GM19324 (cell line): ENCODE measurements around the gene BOLL.
"Not testable (repeated sequence)": the region's sequence is repeated elsewhere in the genome, so short reads cannot be mapped to it uniquely, and the experiment has no call there.

Experiments used
- ATAC-seq: cut with Tn5 transposase; IDR thresholded peaks from one replicate; pipeline ENCODE4 v1.9.1; 2021; ENCODE audit warnings: mild to moderate bottlenecking, moderate library complexity; ENCODE audit not compliant: unreplicated experiment, low FRiP score

Gene BOLL

DNA sequence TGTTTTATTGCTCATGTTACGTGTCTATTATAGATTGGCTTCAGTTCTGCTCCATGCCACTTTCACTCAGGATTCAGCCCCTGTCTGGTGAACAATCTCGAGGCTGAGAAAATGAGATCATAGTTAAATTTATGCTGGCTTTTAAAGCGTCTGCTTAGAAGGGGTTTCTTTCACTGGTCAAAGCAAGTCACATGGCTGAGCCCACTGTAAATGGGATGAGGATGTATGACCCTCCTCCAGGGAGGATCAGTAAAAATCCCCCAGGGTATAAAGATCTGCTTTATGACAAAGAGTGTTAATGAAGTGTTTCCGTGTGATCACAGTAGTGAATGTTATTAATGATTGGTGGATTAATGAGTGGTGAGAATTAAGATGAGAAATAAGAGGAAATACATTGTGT, 13.1 kb upstream of the BOLL start:
- ATAC-seq: no peak

DNA sequence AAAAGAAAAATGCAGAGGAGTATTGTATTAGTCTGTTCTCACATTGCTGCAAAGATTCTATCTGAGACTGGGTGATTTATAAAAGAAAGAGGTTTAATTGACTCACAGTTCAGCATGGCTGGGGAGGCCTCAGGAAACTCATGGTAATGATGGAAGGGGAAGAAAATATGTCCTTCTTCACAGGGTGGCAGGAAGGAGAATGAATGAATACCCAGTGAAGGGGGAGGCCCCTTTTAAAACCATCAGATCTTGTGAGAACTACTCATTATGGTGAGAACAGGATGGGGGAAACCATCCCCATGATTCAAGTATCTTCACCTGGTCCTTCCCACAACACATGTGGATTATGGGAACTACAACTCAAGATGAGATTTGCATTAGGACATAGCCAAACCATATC, 10.2 kb upstream of the BOLL start:
- no peak for ATAC-seq

DNA sequence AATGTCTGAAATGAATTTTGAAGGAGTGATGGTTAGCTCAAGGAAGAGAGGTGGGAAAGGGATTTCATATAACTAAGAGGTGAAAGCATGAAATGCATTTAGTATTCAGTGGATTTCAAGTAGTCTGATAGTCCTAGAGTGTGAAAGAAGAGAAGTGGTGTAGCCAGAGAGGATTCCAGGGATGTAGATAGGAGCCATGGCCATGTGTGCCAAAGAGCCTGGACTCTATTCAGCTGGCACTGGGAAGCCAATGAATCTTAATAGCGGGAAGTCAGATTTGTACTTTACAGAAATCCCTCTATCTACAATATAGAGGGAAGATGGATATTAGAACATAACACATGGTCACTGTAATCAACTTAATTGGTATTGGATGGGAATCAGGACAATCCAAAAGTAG, 8.3 kb upstream of the BOLL start:
- no peak for ATAC-seq

DNA sequence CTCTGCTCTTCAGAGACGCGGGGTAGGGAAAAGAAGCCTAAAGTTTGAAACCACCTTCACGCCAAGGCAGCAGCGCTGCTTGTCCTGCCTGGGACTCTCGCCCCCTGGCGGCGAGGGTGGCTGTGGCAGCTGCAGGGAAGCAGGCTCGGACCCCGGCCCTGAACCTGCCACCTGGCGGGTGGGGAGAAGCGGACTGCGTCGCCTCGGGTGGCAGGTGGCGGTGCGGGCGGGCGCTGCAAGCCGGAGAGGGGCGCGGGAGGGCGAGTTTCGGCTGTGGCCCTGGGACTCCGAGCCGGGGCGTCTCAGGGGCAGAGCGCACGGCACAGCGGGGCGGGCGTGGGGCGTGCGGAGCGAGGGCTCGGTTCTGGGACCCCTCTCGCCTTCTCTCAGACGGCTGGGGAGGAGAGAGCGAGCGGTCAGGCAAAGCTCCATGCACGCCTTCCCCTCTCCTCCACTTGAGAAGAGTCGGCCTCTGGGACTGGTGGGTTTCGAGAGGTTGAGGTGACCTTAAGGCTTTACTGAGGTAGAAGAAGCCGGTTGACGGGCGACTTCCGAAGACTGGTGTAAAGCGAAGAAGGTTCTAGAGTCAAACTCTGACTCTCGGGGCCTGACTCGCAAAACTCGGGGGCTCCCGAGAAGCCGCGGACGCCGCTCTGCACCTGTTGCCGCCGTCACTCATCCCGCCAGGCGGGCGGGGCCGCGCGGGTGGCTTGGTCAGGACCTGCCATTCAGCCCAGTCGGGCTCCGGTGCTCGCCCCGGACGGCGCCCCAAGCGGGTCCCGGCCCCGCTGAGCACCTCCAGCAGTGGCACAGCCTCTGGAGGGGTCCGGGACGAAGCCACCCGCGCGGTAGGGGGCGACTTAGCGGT, 1.1 kb upstream of the BOLL start:
- peak; percentile 58 for ATAC-seq

DNA sequence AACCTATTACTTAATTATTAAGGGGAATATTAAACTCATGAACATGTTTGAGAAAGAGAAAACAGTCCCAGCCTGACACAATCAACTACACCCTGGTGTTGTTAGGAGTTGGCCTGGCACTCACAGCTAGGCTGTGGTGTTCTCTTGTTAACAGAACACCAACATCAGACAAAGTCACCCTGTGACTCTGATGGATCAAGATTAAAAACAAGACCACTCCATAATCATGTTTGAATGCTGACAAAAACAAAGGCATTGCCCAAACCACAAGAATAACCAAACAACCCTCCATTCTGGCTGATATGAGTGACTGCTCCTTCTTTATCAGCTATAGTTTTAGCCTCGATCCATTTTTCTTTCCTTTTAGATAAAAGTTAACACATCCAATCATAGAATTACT, 3.0 kb downstream of the BOLL start:
- no peak for ATAC-seq

DNA sequence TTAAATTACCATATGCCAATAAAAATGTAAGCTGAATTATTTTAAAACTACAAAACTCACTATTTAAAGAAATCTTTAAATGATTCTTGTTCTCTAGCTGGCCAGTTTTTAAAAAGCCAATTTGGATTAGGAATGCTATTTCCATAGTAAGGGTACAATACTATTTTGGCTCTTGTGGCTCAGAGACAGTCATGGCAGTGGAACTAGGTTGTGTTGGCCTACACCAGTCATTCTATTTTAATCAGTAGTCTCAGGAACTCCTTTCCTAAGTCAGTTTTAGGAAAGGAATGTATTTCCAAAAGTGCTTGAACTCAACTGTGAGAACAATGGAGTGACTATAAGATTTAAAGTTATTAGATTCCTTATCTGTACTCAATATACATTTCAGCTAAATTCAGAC, 5.9 kb downstream of the BOLL start:
- ATAC-seq: no peak

DNA sequence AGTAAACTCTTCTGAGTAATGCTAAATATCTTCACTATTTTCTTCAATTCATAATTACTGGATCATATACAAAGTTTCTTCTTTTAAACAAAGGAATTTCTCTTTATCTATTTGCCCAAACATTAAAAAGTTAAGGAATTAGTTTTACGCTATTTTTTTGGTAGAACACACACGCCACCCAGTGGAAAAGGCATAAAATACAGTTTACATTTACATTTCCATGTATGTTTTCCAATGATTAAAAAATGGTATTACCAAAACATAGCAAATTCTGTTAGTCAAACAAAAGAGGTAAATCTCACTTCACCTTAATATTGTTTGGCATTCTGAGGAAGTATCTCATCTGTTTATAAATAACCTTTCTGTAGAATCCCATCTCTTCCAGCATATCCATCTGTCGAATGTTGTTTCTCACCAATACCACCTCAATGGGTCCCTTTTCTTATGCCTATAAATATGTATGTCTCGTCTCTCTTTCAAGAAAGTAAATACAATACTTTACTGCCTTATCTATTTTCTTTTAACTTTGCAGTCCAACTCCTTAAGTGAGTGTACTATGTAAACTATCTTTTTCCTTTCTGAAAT, 7.2 kb downstream of the BOLL start:
- no peak for ATAC-seq

DNA sequence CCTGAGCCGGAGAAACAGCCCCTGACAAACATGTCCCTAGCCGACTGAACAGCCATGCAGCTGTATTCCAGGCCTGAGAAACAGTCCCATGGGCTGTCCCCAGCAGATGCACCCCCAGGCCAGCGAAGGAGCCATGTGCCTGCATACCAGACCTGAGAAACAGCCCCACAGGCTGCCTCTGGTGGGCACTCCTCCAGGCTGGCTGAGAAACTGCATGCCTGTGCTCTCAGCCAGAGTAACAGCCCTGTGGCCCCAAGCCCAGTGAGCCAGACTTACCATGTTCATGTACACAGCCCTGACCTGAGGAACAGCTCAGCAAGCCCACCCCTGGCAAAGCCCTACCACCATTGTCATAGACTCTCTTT, 24.8 kb downstream of the BOLL start:
- ATAC-seq: no peak

DNA sequence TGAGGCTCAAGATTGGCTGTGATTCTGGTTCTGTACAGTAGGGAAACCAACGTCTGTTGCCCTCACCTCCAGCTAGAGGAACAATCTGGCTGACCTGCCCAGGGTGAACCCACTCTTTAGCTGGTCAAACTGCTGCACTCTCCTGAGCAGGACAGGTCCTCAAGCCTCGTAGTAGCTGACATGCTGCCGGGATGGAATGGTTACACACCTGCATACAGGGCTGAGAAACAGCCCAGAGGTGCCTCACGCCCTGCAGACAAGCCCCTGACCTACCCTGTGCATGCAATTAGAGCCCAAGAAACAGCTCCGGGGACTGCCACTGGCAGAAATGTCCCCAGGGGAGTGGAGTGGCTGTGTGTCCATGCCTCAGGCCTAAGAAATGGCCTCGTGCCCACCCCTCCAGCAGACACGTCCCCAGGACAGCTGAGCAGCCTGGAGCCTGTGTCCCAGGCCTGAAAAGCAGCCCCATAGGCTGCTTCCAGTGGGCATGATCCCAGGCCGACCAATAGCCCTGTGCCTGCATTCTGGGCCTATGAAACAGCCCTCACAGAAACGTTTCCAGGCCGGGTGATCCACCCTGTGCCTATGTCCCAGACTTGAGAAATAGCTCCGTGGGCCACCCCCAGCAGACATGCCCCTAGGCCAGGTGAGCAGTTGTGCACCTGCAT, 25.4 kb downstream of the BOLL start:
- ATAC-seq: no peak

DNA sequence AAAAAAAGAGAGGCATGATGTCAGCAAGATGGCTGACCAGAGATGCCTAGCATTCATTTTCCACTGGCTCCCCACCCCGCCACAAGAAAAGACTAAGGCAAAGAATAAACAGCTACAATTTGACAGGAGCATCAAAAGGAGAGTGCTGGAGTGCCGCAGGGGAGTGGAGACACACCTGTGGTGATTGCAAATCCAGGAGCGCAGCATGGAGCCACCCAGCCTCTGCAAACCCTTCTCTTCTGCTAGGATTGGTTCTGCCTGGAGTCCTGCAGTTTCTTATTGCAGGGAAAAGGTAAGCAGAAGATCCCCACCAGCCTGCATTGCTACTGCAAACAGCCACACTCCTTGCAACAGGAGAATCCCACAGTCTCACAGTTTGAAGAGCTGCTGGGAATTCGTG, 26.1 kb downstream of the BOLL start:
- ATAC-seq: no peak

DNA sequence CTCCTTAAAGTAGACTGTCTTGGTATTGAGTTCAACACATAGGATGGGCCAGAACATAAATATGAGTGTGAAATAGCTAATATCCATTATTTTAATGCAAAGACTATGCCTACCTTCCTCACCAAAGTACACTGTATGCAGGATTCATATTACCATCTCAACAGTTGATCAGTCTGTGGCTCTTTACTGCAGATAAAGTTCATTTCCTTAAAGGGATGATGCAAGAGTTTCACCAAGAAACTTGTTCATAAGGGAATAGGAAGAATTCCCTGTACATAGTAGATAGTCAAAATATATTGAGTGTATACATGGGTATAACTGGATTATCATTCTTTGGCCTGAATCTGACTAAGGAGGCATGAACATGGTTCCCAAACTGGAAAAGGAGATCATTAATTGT, 44.9 kb downstream of the BOLL start:
- no peak for ATAC-seq

DNA sequence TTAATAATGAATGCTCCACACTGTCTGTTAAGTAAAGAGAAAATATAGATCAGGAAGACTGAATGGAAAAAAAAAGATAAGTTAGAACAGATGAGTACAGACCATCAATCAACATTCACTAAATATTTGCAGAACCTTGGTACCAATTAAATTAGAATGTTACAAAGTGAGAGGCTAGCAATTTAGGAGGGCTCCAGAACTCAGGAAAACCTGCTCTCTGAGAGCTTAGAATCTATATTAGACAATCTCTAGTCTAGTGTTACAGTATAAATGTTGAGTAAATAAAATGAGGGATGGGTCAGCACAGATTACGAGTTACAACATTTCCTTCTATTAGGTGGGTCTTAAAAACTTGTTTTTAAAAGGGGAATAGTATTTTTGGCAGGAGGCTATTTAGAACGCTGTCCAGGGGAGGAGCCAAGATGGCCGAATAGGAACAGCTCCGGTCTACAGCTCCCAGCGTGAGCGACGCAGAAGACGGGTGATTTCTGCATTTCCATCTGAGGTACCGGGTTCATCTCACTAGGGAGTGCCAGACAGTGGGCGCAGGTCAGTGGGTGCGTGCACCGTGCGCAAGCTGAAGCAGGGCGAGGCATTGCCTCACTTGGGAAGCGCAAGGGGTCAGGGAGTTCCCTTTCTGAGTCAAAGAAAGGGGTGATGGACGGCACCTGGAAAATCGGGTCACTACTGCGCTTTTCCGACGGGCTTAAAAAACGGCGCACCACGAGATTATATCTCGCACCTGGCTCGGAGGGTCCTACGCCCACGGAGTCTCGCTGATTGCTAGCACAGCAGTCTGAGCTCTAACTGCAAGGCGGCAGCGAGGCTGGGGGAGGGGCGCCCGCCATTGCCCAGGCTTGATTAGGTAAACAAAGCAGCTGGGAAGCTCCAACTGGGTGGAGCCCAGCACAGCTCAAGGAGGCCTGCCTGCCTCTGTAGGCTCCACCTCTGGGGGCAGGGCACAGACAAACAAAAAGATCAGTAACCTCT, 56.3 kb downstream of the BOLL start:
- ATAC-seq: not testable (repeated sequence)

DNA sequence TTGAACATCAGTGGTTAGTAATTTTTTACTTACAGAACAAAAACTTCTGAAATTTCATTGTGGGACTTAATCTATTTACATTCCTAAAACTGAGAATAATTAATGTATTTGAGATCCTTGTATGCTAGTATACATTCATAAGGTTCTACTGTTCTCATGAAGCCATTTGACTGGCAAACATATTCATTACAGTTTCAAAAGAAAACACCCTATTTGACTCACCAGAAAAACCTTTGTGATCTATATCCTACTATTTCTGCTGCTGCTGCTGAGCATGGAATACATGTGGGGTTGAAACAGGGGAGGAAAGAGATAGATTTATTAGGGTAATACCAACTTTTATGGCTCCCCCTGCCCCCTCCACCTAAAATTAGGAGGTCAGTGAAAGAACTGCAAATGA, 58.1 kb downstream of the BOLL start:
- no peak for ATAC-seq

DNA sequence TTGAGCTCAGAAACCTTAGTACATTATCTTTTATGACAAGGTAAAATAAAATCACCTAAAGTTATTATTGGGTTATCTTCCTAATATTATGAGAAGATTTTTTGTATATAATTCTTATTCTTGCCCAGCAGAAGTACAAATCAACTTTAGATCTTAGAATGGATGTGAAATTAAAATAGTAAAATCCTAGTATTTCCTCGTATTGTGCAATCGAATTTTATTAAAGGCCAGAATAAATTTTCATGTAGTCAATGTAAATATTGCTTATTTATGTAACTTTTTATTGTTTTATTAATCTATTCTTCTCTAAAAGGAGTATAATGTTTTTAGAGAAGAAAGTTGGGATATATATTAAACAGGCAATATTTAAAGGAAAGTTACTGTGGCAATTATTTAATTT, 67.3 kb downstream of the BOLL start:
- ATAC-seq: no peak

DNA sequence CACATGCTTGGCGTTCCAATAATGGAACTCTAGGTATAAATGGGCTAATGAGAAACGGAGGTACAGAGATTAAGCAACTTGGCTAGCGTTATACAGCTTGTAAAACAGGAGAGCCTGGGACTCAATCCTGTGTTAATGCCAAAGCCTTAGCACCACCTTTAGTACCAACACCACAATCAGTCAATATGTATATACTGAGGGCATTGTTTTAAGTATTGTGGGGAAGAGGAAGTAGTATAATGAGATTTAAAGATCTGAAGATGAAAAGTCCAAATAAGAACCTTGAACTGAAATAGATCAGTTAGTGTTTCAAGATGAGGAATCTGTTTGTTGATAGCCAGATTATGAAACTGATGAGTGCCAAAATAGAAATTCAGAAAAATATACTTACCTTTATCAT, 71.8 kb downstream of the BOLL start:
- ATAC-seq: no peak

DNA sequence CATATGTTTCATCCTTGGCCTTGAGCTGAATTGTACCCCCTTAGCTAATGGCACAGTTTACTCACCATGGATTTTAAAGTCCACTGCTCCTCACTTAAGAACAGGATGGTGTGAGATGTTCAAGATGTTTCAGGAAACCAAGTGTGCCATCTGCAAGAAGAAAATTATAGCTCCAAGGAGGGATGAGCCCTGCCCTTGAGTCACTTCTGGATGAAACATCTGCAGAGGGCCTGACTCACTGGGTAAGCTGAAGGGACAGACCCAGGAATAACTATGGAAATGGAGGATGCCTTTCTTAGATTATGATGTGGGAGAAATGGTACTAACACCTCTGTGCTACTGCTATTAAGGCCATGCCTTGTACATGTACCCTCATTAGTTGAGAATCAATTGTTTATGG, 73.5 kb downstream of the BOLL start:
- no peak for ATAC-seq

DNA sequence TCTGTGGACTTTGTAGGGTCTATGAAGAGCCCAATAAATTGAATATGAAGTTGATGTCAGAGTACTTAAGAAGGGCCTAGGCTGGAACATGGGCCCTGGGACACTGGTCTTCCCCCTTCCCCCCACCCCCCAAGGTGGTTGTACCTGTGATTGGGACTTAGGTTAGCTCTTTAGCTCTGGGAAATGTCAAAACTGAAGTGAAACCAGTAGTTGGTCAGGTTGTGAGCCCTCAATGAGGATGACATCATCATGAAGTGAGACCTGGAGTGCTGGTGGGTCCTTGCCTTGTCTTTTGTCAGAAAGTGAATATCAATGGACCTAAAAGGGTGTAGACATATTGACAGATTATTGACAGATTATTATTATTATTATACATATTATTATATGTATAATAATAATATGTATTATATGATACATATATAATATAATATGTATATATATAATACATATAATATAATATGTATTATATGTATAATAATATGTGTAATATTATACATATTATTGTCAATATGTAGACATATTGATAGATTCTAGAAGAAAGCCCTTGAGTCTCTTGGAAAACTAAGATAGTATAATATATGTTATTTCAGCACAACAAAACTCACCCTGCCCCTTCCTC, 74.6 kb downstream of the BOLL start:
- peak; percentile 64 for ATAC-seq

DNA sequence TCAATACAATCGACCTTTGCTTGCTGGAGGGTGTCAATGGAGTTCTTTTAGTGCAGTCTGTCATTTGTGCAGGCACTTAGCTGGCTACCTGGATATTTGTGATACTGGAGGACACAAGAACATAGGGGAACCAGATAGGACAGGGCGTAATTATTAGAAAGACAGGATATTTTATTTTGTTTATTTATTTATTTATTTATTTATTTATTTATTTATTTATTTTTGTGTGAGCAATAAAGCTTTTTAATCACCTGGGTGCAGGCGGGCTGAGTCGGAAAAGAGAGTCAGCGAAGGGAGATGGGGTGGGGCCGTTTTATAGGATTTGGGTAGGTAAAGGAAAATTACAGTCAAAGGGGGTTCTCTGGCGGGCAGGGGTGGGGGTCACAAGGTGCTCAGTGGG, 76.0 kb downstream of the BOLL start:
- ATAC-seq: not testable (repeated sequence)

DNA sequence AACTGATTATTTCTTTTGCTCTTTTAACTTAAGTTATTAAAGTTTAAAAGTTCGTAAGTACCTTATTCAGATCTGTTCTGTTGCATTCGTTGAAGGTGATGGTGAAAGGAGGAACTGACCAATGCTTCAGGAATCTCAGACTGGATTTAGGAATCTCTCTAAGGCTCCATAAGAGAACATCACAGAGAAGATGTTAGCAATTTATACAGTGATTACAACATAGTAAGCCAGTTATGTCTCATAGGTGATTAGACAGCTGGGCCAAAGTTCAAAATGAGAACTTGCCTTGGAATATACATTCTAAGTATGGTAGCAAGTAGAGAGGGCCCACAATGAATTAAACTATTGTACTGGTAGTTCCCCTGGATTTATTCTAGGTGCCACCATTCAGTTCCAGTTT, 76.8 kb downstream of the BOLL start:
- no peak for ATAC-seq
